ENCODE data around the gene RPGRIP1L.

RPGRIP1L gene

DNA sequence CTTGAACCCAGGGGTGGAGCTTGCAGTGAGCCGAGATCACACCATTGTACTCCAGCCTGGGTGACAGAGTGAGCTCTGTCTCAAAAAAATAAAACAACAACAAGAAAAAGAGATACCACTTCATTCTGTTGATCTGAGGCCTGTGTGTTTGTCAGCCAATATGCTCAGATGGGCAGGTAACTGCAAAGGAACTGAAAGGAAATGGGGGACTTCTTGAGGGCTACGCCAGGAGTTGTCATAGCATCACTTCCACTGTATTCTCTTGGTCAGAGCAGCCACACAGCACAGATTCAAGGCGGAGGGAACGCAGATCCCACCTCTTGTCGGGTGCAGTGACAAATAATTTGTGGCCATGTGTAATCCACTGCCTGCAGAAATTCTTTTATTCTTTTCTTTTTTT, 126.8 kb downstream of the RPGRIP1L start:
- in situ Hi-C loops (cut with HindIII; ENCODE audit: low pct_ligation_motif_present, low pct_unique_long_range_greater_than_20kb, low sequenced_read_pairs): no loop called here
- DNase-seq: no peak

DNA sequence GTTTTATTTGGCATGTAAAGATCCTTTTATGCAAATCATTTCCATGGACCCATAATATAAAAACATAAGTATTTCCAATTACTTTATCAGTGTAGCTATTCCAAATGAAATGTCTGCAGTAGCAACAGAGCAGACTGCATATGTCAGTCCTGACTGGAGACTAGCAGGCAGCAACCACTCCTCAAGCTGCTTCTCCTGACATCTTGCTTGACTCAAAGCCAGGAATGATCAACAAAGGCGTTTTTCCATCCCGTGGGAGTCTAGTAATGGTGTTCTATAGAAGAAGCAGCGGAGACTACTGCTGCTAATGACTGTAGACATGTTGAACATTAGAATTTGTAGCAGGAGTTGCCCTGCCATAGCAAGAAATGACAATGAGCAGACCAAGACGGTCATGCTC, 127.4 kb downstream of the RPGRIP1L start:
- no peak for DNase-seq
- in situ Hi-C loops (cut with HindIII; ENCODE audit: low pct_ligation_motif_present, low pct_unique_long_range_greater_than_20kb, low sequenced_read_pairs): no loop called here

DNA sequence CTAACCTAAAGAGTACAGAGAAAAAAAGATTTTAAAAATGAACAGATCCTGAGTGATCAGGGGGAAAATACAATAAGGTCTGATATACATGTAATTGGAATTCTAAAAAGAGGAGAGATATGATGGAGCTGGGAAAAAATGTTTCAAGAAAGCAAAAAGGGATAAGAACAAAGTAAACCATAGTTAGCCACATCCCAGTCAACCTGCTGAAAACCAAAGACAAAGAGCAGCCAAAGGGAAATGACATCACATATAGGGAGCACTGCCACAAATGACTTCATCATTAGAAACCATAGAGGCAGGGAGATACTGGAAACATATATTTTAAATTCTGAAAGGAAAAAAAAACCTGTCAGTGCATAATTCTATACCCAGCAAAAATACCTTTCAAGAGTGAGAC, 131.9 kb downstream of the RPGRIP1L start:
- in situ Hi-C loops (cut with HindIII; ENCODE audit: low pct_ligation_motif_present, low pct_unique_long_range_greater_than_20kb, low sequenced_read_pairs): no loop called here
- DNase-seq: no peak

DNA sequence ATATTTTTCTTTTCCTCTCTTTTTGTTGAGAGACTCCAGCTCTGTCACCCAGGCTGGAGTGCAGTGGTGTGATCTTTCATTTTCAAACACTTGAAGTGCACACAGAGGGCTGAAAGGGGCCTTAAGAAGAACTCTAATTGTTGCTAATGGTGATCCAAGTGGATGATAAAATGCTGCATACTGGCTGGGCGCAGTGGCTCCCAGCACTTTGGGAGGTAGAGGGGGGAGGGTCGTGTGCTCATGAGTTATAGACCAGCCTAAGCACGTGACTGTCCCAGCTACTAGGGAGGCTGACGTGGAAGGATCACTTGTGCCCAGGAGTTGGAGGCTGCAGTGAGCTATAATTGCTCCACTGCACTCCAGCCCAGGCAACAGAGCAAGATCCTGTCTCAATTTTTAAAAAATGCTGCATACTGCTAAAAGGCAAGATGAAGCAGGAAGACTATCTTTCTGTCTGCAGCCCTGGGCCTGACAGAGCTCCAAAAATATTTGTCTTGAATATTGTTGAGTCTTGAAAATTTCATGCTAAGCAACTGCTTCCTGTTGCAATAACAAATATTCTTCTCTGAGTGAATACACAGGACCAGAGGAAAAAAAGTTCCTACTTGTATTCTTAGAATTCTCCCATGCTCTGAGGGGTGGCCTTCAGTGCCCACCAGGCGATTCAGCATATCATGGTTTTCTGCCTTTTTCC, 137.0 kb downstream of the RPGRIP1L start:
- no peak for DNase-seq
- in situ Hi-C loops (cut with HindIII; ENCODE audit: low pct_ligation_motif_present, low pct_unique_long_range_greater_than_20kb, low sequenced_read_pairs): no loop called here

DNA sequence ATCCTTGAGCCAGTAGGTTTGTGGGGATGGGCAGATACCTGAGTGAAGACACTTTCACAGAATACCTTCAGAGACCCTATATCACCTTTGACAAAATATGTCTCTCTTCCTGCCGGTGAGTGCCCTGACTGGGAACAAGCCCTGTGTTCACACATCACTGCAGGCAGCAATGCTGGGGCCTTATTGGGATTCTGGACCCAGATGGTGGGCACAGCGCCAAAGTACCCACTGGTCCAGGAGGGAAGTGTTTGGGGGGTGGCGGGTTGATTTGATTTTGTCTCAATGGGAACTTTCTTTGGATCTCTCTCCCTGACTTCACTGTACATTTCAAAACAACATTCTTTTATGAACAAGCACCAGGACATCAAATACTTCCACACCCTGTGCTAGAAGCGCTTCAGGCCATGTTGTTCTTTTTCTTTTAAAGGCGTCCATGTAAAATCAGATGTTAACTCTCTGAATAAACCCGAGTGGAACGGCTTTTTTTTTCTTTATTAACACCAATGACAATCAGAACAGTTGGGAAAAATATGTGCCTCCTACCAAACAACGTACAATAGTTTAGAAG, 138.3 kb downstream of the RPGRIP1L start:
- no peak for DNase-seq
- in situ Hi-C loops (cut with HindIII; ENCODE audit: low pct_ligation_motif_present, low pct_unique_long_range_greater_than_20kb, low sequenced_read_pairs): no loop called here

DNA sequence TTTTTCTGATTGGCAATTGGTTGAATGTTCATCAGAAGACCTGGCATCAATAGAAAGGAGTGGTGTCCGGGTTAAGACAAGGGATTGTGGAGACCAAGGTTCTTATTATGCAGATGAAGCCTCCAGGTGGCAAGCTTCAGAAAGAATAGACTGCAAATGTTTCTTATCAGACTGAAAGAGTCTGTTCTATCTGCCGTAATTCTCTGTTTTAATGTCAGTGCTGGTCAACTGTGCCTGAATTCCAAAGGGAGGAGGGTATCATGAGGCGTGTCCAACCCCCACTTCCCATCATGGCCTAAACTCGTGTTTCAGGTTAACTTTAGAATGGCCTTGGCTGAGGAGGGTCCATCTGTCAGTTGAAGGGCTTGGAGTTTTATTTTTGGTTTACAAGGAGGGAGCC, 140.2 kb downstream of the RPGRIP1L start:
- no peak for DNase-seq
- in situ Hi-C loops (cut with HindIII; ENCODE audit: low pct_ligation_motif_present, low pct_unique_long_range_greater_than_20kb, low sequenced_read_pairs): no loop called here

DNA sequence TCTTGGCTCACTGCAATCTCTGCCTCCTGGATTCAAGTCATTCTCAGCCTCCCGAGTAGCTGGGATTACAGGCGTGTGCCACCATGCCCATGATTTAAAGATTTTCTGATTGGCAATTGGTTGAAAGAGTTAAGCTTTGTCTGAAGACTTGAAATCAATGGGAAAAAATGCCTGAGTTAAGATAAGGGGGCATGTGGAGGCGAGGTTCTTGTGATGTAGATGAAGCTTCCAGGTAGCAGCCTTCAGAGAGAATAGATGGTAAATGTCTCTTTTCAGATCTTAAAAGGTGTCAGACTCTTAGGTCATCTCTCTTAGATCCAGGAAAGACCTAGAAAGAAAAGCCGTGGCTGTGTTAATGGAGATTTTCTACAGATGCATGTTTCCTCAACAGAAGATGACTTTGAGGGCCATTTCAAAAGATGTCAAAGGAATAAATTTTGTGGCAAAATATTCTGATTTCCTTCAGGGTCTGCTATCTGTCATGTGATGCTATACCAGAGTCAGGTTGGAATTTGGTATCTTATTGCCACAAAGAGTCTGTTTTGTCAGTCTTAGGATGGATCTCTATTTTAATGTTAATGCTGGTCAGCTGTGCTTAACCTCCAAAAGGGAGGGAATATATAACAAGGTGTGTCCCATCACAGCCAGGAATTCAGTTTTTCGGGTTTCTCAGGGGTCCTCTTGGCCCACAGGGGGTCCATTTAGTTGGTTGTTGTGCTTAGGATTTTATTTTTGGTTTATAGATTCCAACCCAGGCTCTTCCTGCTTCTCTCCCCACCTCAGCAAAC, 142.4 kb downstream of the RPGRIP1L start:
- in situ Hi-C loops (cut with HindIII; ENCODE audit: low pct_ligation_motif_present, low pct_unique_long_range_greater_than_20kb, low sequenced_read_pairs): no loop called here
- no peak for DNase-seq

DNA sequence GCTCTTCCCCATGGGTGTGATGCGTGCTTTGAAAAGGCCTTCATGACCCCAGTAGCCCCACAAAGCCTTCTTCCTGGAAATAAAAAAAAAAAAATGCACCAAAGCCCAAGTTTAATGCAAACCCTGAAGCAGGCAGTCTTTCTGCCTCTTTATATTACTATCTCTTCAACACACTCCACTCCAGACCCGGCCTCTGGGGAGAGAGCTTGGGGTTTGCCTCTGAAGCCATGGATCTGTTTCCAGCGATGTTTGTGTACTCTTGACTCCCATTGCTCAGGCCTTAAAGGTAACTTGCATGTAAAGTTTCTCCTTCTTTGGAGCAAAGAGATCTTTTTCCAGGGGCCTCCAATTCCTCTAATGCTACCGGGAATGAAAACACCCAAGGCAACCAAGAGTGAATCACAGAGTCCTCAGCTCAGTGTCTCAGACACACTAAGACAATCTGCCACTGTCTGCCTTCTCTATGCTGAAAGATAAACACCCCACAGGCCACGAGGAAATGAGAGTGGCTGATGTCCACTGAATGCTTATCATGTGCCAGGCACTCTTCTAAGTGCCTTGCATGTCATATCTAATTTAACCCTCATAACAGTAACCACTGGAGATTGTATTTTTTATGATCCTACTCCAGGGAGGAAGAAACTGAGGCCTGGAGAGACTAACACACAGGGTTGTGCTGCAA, 144.2 kb downstream of the RPGRIP1L start:
- no peak for DNase-seq
- in situ Hi-C loops (cut with HindIII; ENCODE audit: low pct_ligation_motif_present, low pct_unique_long_range_greater_than_20kb, low sequenced_read_pairs): no loop called here

DNA sequence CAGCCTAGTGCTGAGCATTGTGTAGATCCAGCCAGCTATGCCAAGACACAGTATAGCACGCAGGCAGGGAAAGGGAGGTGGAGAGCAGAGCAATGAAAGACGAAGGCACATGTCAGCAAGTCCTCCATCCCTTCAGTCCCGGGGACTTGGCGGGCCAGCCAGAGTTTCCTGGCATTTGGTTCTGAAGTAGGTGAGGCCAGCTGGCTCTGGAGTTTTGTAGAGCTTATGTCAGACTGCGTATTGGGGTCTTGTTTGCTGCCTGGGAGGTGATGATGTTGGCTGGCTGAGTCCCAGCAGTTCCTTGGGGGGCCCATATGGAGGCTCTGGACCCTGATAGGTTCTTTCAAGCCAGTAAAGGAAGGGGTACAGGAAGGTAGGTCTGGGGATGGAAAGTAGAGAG, 144.9 kb downstream of the RPGRIP1L start:
- in situ Hi-C loops (cut with HindIII; ENCODE audit: low pct_ligation_motif_present, low pct_unique_long_range_greater_than_20kb, low sequenced_read_pairs): no loop called here
- no peak for DNase-seq

DNA sequence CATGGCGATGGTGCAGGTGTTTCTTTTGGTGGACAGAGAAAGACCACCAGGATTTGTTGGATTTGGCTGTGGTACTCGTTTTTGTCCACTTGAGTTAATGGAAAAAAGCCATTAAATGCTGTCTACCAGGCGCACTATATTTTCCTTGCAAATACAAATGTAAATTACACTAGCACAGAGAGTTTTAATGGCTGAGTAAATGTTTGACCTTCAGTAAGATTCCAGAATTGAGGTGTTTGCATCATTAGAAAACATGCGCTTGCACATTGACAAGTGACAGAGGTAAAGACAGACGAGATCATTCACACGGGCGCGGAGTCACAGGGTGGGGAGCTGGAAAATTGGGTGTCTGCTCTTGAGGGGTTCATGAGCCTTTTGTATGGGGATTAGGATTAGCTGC, 147.1 kb downstream of the RPGRIP1L start:
- no peak for DNase-seq
- in situ Hi-C loops (cut with HindIII; ENCODE audit: low pct_ligation_motif_present, low pct_unique_long_range_greater_than_20kb, low sequenced_read_pairs): no loop called here

DNA sequence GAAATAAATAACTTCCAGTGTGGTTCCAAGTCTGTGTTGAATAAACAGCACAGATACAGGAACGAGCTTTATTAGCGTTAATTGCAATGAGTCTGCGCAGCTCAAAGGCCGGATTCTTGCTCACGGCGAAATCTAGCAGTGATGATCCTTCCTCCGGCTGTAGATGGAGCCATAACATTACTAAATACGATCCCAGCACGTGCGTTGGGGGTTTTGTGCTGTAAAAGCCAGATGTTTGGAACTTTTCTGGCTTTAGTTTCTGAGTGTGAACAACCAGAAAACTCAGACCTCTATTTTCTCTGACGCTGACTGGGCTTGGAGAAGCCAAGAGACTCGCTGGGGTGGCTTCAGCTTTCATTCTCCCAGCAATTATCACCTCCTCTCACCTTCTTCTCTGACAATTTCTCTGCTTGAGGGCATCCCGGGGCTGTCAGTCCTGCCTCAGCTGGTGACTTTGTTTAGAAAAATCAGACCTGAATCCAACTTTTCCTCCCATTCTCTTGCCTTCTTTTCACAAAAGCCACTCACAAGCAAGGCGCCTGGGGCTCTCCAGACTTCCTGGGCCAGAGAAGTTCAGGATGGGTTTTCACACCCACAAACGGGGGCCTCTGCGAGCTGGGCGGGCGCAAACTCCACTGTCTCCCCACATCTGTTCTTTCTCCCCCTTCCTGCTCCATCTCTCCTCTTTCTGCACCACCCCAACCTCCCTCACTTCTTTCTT, 153.5 kb downstream of the RPGRIP1L start:
- in situ Hi-C loops (cut with HindIII; ENCODE audit: low pct_ligation_motif_present, low pct_unique_long_range_greater_than_20kb, low sequenced_read_pairs): no loop called here

More for the DNA sequence above, 153.5 kb downstream of the RPGRIP1L start:
- DNase-seq: peak; percentile 62

Measured in ACHN (cell line).